ENCODE data around the gene CACHD1. TPM values are rescaled to one million over a fixed set of nuclear protein-coding genes. Genes with fewer than 3 reads are reported as not detected.

CACHD1 gene
- total and polyA plus RNA-seq, 2 of the 4 experiments (the other 2 are of a cell fraction): 2.9 to 5.9 TPM

DNA sequence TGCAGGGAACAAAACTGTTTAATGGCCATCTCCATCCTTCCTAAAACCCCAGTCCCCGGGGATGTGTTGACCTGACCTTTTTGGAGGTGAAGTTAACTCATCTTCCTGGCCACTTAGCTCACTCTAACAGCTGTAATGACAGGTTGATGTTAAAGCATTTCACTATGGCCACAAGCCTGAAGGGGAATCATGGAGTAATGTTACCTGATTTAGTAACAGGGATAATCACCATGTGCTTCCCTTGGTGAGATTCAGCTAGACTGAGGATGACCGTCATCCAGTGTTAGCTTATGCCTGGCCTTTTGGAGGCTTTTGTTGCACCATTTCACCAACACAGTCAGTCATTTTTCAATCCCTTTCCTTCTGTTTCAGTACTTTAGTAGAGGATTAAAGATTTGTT, 210.7 kb downstream of the CACHD1 start:
- Histone ChIP-seq H2BK120ac (ENCODE audit: low read depth, low read length) (no peak overlapping the region), H2AK5ac (ENCODE audit: low read depth, low read length) (no peak overlapping the region), H2AFZ (replicated peaks; ENCODE audit: low read length, poor library complexity) (no peak overlapping the region), H3K4ac (ENCODE audit: low read depth, low read length) (no peak overlapping the region), H3K23ac (ENCODE audit: low read depth, low read length) (no peak overlapping the region), H2AK9ac (replicated peaks; ENCODE audit: low read depth, low read length, poor library complexity) (no peak overlapping the region), H4K5ac (ENCODE audit: low read depth, low read length) (no peak overlapping the region), H3K4me3 (ENCODE audit: insufficient read depth, low read depth, low read length) (no peak overlapping the region), H3K9ac (ENCODE audit: low read depth, low read length) (no peak overlapping the region), H4K8ac (ENCODE audit: low read depth in 2 of 2, low read length in 2 of 2) (no peak overlapping the region), H3K4me2 (ENCODE audit: low read depth, low read length) (no peak overlapping the region), H2BK5ac (ENCODE audit: low read depth, low read length, poor library complexity, severe bottlenecking) (no peak overlapping the region), H3K36me3 (ENCODE audit: control insufficient read depth, insufficient read depth, low read length) (peaks cover 3% of the 10 kb centered on the region; the same call in 1 of the 2 replicates), H3K18ac (ENCODE audit: low read depth, low read length) (no peak overlapping the region), H3K4me1 (ENCODE audit: control insufficient read depth, insufficient read depth, low read length) (no peaks in the 10 kb centered on the region), H3K56ac (ENCODE audit: extremely low read depth, insufficient read depth, low read length) (no peak overlapping the region), H2BK20ac (ENCODE audit: low read depth, low read length) (no peak overlapping the region), H3K14ac (replicated peaks; ENCODE audit: low read depth, low read length) (no peak overlapping the region), H4K91ac (ENCODE audit: insufficient read depth, low read depth, low read length) (no peak overlapping the region), H3K79me1 (ENCODE audit: low read depth in 1 of 2, low read length in 2 of 2) (no peaks in the 10 kb centered on the region), H2BK15ac (ENCODE audit: low read depth, low read length) (no peak overlapping the region), H4K20me1 (ENCODE audit: insufficient read depth, low read length) (no peaks in the 10 kb centered on the region), H3K27me3 (ENCODE audit: control insufficient read depth, insufficient read depth, low read length) (no peaks in the 10 kb centered on the region), H3K9me3 (ENCODE audit: control insufficient read depth, insufficient read depth, low read length) (no peaks in the 10 kb centered on the region), H3K27ac (ENCODE audit: insufficient read depth, low read length) (no peak overlapping the region), H3K9me1 (ENCODE audit: insufficient read depth, low read length) (no peaks in the 10 kb centered on the region; the same call in 1 of the 2 replicates)
- BruUV-seq (replicated peaks): no TSS peak
- intact Hi-C loops (cut with micrococcal nuclease) (no loop called here), dilution Hi-C loops (cut with HindIII; ENCODE audit: low sequenced_read_pairs, unreplicated experiment) (no loop called here), in situ Hi-C loops (cut with MboI; ENCODE audit: low sequenced_read_pairs) (no loop called here)
- DNase-seq: no peak
- no CpG with 5 or more reads among the region's 2 CpGs for WGBS, 2 experiments (ENCODE audit: extremely low coverage in 2 of 2, insufficient read length in 1 of 2)
- TF ChIP-seq, protein P1, sequence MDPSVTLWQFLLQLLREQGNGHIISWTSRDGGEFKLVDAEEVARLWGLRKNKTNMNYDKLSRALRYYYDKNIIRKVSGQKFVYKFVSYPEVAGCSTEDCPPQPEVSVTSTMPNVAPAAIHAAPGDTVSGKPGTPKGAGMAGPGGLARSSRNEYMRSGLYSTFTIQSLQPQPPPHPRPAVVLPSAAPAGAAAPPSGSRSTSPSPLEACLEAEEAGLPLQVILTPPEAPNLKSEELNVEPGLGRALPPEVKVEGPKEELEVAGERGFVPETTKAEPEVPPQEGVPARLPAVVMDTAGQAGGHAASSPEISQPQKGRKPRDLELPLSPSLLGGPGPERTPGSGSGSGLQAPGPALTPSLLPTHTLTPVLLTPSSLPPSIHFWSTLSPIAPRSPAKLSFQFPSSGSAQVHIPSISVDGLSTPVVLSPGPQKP (IDR thresholded peaks at IDR 0.05; ENCODE audit: borderline replicate concordance, low read depth, low read length): no peak
- TF ChIP-seq BHLHE40 (IDR thresholded peaks at IDR 0.05; ENCODE audit: low read depth, low read length) (no peak), MAZ (IDR thresholded peaks at IDR 0.05; ENCODE audit: borderline replicate concordance, low read depth, low read length) (no peak), SMC3 (IDR thresholded peaks at IDR 0.05; ENCODE audit: low read depth, low read length) (no peak), FOS (IDR thresholded peaks at IDR 0.05; ENCODE audit: low read depth, low read length) (no peak), RCOR1 (IDR thresholded peaks at IDR 0.05; ENCODE audit: insufficient replicate concordance, low read length) (no peak), POLR2A (IDR thresholded peaks at IDR 0.05; ENCODE audit: low read depth, low read length) (no peak), RAD21 (IDR thresholded peaks at IDR 0.05; ENCODE audit: low read length) (no peak), NFE2L2 (IDR thresholded peaks at IDR 0.05; ENCODE audit: low read depth, low read length) (no peak), RFX5 (IDR thresholded peaks at IDR 0.05; ENCODE audit: low read depth, low read length) (no peak), MXI1 (IDR thresholded peaks at IDR 0.05; ENCODE audit: borderline replicate concordance, low read depth, low read length) (no peak), CHD1 (IDR thresholded peaks at IDR 0.05; ENCODE audit: low read depth, low read length) (no peak), CEBPB (IDR thresholded peaks at IDR 0.05; ENCODE audit: low read depth, low read length) (no peak), MAFK (IDR thresholded peaks at IDR 0.05; ENCODE audit: low read depth, low read length) (no peak)
- TF ChIP-seq, protein P2, sequence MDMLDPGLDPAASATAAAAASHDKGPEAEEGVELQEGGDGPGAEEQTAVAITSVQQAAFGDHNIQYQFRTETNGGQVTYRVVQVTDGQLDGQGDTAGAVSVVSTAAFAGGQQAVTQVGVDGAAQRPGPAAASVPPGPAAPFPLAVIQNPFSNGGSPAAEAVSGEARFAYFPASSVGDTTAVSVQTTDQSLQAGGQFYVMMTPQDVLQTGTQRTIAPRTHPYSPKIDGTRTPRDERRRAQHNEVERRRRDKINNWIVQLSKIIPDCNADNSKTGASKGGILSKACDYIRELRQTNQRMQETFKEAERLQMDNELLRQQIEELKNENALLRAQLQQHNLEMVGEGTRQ (IDR thresholded peaks at IDR 0.05; ENCODE audit: low read depth, low read length): no peak
- TF ChIP-seq, protein P3, sequence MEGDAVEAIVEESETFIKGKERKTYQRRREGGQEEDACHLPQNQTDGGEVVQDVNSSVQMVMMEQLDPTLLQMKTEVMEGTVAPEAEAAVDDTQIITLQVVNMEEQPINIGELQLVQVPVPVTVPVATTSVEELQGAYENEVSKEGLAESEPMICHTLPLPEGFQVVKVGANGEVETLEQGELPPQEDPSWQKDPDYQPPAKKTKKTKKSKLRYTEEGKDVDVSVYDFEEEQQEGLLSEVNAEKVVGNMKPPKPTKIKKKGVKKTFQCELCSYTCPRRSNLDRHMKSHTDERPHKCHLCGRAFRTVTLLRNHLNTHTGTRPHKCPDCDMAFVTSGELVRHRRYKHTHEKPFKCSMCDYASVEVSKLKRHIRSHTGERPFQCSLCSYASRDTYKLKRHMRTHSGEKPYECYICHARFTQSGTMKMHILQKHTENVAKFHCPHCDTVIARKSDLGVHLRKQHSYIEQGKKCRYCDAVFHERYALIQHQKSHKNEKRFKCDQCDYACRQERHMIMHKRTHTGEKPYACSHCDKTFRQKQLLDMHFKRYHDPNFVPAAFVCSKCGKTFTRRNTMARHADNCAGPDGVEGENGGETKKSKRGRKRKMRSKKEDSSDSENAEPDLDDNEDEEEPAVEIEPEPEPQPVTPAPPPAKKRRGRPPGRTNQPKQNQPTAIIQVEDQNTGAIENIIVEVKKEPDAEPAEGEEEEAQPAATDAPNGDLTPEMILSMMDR (conservative IDR thresholded peaks at IDR 0.05; ENCODE audit: low read depth, low read length): no peak
- ChIA-PET CTCF (no interaction called here), POLR2A (ENCODE audit: unreplicated experiment) (no interaction called here)
- no peak for ATAC-seq (ENCODE audit: low read depth)
